Lower lobe of right lung (tissue), 2 donors: Measurements from ENCODE around the gene RASL12. TPM values are rescaled to one million over a fixed set of nuclear protein-coding genes. Genes with fewer than 3 reads are reported as not detected.

Experiments used
- ATAC-seq, 2 donors: fragments of 200-7000 bp; cut with Tn5 transposase; one replicate each; pipeline ENCODE4 v1.9.1; 2020 to 2022; ENCODE audit warnings: mild to moderate bottlenecking in 2 of 2, moderate library complexity in 2 of 2
- DNase-seq: peaks from one replicate; pipeline ENCODE4 v3.0.0-alpha.2; 2020
- H3K27ac ChIP-seq: fragments of 200-600 bp; one replicate; pipeline ENCODE4 v1.8.0; 2022
- H3K27me3 ChIP-seq: fragments of 200-600 bp; one replicate; pipeline ENCODE4 v1.8.0; 2022; ENCODE audit warnings: low read depth
- H3K36me3 ChIP-seq: fragments of 200-600 bp; one replicate; pipeline ENCODE4 v1.8.0; 2022; ENCODE audit warnings: mild to moderate bottlenecking
- H3K4me1 ChIP-seq: fragments of 200-600 bp; one replicate; pipeline ENCODE4 v1.8.0; 2022
- H3K4me3 ChIP-seq: fragments of 200-600 bp; one replicate; pipeline ENCODE4 v1.8.0; 2022; ENCODE audit warnings: mild to moderate bottlenecking
- H3K9me3 ChIP-seq: fragments of 200-600 bp; one replicate; pipeline ENCODE4 v1.8.0; 2022
- intact Hi-C: fragments of 100-400 bp; cut with DNase I; formaldehyde crosslinking; loops from one replicate; pipeline ENCODE4 v1.11.0; 2022
- total RNA-seq: library from RNA; stranded (reverse); fragmentation: NEBNext Ultra II Directional; extraction: Animal tissue kit (Norgen Biotek cat#: 25700); gene quantifications from one replicate; pipeline ENCODE4 v1.2.1, GENCODE V29; 2021
- TF ChIP-seq, protein P1 (sequence below): fragments of 200-600 bp; IDR thresholded peaks from one replicate; pipeline ENCODE4 v1.8.0; 2022; ENCODE audit warnings: antibody characterized with exemption, mild to moderate bottlenecking
- donor health status: DM: no; HTN: yes; CAD: no; lungs with severe emphysema.

RASL12 gene
- total RNA-seq, 1 donor from 2014 or later: 21.5 TPM

DNA sequence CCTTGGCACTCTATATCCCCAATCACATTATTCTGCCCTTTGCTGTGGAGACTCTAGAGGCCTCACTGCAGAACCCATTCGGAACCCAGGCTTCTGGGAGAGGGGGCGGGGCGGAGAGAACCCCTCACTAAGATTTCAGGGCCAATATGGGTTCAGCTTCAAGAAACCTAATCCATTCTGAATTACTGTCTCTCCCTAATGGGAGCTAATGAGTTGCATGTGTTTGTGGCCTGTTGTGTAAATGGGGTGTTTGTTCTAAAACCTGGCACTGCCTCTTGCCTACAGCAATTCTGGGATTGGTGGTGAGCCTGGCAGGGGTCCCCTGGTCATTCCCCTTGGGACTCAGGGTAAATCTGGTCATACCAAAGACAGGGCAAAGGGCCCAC is 605 bp upstream of the RASL12 start:
- Histone ChIP-seq H3K9me3 (no peaks in the 10 kb centered on the region), H3K36me3 (no peaks in the 10 kb centered on the region), H3K4me1 (peaks cover 24% of the 10 kb centered on the region), H3K27me3 (peaks cover 23% of the 10 kb centered on the region), H3K4me3 (peak overlapping the region; percentile 52), H3K27ac (peak overlapping the region; percentile 85)
- intact Hi-C loops: no loop called here
- TF ChIP-seq, protein P1, sequence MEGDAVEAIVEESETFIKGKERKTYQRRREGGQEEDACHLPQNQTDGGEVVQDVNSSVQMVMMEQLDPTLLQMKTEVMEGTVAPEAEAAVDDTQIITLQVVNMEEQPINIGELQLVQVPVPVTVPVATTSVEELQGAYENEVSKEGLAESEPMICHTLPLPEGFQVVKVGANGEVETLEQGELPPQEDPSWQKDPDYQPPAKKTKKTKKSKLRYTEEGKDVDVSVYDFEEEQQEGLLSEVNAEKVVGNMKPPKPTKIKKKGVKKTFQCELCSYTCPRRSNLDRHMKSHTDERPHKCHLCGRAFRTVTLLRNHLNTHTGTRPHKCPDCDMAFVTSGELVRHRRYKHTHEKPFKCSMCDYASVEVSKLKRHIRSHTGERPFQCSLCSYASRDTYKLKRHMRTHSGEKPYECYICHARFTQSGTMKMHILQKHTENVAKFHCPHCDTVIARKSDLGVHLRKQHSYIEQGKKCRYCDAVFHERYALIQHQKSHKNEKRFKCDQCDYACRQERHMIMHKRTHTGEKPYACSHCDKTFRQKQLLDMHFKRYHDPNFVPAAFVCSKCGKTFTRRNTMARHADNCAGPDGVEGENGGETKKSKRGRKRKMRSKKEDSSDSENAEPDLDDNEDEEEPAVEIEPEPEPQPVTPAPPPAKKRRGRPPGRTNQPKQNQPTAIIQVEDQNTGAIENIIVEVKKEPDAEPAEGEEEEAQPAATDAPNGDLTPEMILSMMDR: no peak
- DNase-seq (peak; percentile 15), ATAC-seq (no peak)

DNA sequence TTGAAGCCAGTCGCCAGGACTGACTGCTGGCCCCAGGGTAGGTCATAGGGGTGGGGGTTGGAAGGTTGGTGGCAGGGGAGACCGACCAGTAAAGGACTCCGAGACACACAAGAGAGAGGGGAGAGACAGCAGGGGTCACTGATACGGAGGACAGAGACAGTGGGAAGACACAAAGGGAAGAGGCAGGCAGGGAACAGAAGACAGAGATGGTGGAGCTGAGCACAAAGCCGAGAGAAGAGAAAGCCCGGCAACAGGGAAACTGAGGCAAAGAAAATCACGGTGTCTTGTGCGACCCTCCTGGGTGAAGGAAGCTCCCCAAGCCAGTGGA is 510 bp downstream of the RASL12 start:
- Histone ChIP-seq H3K4me1 (peaks cover 26% of the 10 kb centered on the region), H3K27ac (peak overlapping the region; percentile 85), H3K27me3 (peaks cover 23% of the 10 kb centered on the region), H3K9me3 (no peaks in the 10 kb centered on the region), H3K36me3 (no peaks in the 10 kb centered on the region), H3K4me3 (peak overlapping the region; percentile 52)
- DNase-seq (no peak), ATAC-seq (no peak)
- TF ChIP-seq, protein P1: no peak
- intact Hi-C loops: no loop called here

DNA sequence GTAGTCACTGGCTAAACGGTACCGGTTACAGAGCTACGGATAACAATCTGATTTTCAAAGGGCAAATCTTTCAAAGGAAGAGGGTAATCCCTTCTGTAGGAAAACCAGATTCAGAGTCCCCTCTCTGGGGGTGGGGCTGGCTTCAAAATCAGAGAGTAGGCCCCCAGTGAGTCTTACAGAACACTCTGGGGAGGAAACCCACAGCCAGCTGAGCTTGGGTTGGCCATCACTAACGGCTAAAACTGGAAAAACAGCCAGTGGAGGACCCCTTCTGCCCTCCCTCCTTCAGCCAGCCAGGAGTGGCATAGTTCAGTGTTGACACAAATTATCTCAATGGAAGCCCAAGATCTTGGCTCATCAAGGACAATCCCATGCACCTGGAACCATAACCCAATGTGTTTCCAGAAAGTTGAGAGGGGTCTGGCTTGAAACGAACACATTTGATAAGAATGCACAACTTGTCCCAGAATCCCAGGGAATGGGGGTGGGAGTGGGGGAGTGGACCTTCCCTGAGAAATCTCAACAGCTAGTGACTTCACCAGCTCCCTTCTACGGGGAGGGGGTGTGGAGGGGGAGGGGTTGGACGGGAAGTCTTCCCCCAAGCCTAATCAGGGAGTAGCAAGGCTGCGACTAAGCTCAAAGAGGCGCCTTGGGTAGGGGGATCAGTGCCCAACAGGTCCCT is 1.0 kb downstream of the RASL12 start:
- Histone ChIP-seq H3K27ac (peak overlapping the region; percentile 85), H3K4me1 (peaks cover 31% of the 10 kb centered on the region), H3K9me3 (no peaks in the 10 kb centered on the region), H3K27me3 (peaks cover 23% of the 10 kb centered on the region), H3K36me3 (no peaks in the 10 kb centered on the region), H3K4me3 (peak overlapping the region; percentile 52)
- ATAC-seq (peak in 1 of 2 donors; percentile 15), DNase-seq (peak; percentile 39)
- TF ChIP-seq, protein P1: no peak
- intact Hi-C loops: no loop called here

DNA sequence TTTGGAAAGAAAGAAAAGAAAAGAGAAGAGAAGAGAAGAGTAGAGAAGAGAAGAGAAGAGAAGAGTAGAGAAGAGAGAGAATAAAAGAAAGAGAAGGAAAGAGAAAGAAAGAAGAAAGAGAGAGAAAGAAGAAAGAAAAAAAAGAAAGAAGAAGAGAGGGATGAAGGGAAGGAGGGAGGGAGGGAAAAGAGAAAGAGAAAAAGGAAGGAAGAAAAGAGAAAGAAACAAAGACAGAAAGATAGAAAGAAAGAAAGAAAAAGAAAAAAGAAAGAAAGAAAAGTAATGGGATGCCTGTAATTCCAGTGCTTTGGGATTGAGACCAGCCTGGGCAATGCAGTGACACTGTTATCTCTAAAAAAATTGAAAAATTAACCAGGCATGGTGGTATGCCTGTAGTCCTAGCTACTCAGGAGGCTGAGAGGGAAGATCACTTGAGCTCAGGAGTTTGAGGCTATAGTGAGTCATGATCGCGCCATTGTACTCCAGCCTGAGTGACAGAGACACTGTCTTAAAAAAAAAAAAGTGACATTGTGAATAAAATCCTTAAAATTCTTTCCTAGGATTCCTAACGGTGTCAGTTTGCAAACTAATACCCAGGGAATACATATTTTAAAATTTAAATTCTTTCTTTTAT is 1.7 kb downstream of the RASL12 start:
- TF ChIP-seq, protein P1: no peak

DNA sequence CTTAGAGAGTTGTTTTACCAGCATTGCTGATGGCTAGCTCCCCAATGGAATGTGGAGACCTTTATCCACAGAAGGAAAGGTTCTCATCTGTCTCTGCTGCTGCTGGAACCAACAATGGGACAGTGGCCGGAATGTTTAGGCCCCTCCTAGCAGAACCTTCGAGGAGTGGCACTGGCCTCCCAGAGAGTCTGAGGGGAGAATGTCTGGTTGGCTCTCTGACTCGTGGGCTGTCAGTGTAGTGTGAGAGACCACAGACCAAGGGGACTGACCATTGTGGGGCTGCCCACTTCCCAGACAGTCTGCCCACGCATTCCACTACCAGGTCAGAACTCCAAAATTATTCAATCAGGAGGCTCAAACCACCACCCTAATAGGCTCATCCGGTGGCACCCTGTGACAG is 5.1 kb downstream of the RASL12 start:
- Histone ChIP-seq H3K36me3 (peaks cover 10% of the 10 kb centered on the region), H3K9me3 (no peaks in the 10 kb centered on the region), H3K27ac (no peak overlapping the region), H3K4me1 (peaks cover 14% of the 10 kb centered on the region), H3K4me3 (no peak overlapping the region), H3K27me3 (peaks cover 17% of the 10 kb centered on the region)
- TF ChIP-seq, protein P1: no peak
- intact Hi-C loops: no loop called here
- DNase-seq (no peak), ATAC-seq (no peak)

More for the DNA sequence above, 1.7 kb downstream of the RASL12 start:
- peaks cover 23% of the 10 kb centered on the region for H3K27me3 ChIP-seq
- no peaks in the 10 kb centered on the region for H3K9me3 ChIP-seq
- peaks cover 30% of the 10 kb centered on the region for H3K4me1 ChIP-seq
- intact Hi-C loops: no loop called here
- peak overlapping the region; percentile 52 for H3K4me3 ChIP-seq
- ATAC-seq (no peak), DNase-seq (no peak)
- no peaks in the 10 kb centered on the region for H3K36me3 ChIP-seq
- peak overlapping the region; percentile 85 for H3K27ac ChIP-seq
